Panc1 (cell line): ENCODE measurements around the gene PLPPR4. TPM values are rescaled to one million over a fixed set of nuclear protein-coding genes. Genes with fewer than 3 reads are reported as not detected.

Experiments
- ATAC-seq: fragments of 200-7000 bp; cut with Tn5 transposase; 2 replicates; pipeline ENCODE4 v1.9.1; 2020; ENCODE audit warnings: mild to moderate bottlenecking, moderate library complexity
- BruUV-seq: library from RNA; stranded (reverse); fragments of 400-500 nt; replicated peaks from 2 replicates; lab custom pipeline; 2021; lab: Mats Ljungman, UMichigan
- CTCF ChIA-PET: fragments of 300-600 bp; sonication (Branson Sonifier 250); formaldehyde crosslinking; loops from one replicate; lab custom pipeline; 2022; ENCODE audit warnings: antibody characterized with exemption; lab: Charles Lee
- POLR2A ChIA-PET: fragments of 300-600 bp; sonication (Branson Sonifier 250); formaldehyde crosslinking; loops from one replicate; lab custom pipeline; 2022; ENCODE audit warnings: antibody characterized with exemption; lab: Charles Lee
- DNase-seq: peaks from one replicate; pipeline ENCODE4 v3.0.0-alpha.2; 2010; ENCODE audit warnings: low read depth, low spot score
- H3K27ac ChIP-seq: 2 replicates; pipeline ENCODE4 v1.5.1; 2011; ENCODE audit warnings: mild to moderate bottlenecking, low read length, inconsistent platforms
- H3K27me3 ChIP-seq: fragments of 200-500 bp; sonication (Bioruptor generic); 2 replicates; pipeline ENCODE4 v1.6.0; 2014; ENCODE audit warnings: low read length, inconsistent platforms; ENCODE audit not compliant: control insufficient read depth, insufficient read depth
- H3K36me3 ChIP-seq: fragments of 200-500 bp; sonication (Bioruptor generic); 2 replicates; pipeline ENCODE4 v1.5.1; 2014; ENCODE audit warnings: inconsistent platforms, mild to moderate bottlenecking, low read length, moderate library complexity; ENCODE audit not compliant: control insufficient read depth, insufficient read depth
- H3K4me1 ChIP-seq: 2 replicates; pipeline ENCODE4 v1.5.1; 2011; ENCODE audit warnings: inconsistent platforms, mild to moderate bottlenecking, low read length, moderate library complexity; ENCODE audit not compliant: control insufficient read depth, insufficient read depth
- H3K4me3 ChIP-seq, 2 experiments: 2 replicates each; pipeline ENCODE4 v1.5.1; 2011 to 2012; ENCODE audit warnings: low read depth in 2 of 2, low read length in 2 of 2, mild to moderate bottlenecking in 2 of 2, inconsistent platforms in 1 of 2, moderate library complexity in 1 of 2
- H3K9me3 ChIP-seq: fragments of 200-500 bp; sonication (Bioruptor generic); 2 replicates; pipeline ENCODE4 v1.5.1; 2014; ENCODE audit warnings: low read depth, mild to moderate bottlenecking, inconsistent platforms, low read length, moderate library complexity; ENCODE audit not compliant: control insufficient read depth, insufficient read depth
- POLR2AphosphoS5 ChIP-seq: IDR thresholded peaks from 2 replicates; pipeline ENCODE4 v1.6.1; 2012; ENCODE audit warnings: mild to moderate bottlenecking, low read depth, low read length, moderate library complexity
- REST ChIP-seq, 2 experiments: IDR thresholded peaks; 2 replicates each; pipeline ENCODE4 v1.6.1; 2011 to 2012; ENCODE audit warnings: low read depth in 2 of 2, control low read depth in 1 of 2, low read length in 1 of 2, mild to moderate bottlenecking in 1 of 2, moderate library complexity in 1 of 2; ENCODE audit not compliant: insufficient read depth in 1 of 2
- SIN3A ChIP-seq: IDR thresholded peaks from 2 replicates; pipeline ENCODE4 v1.6.1; 2012; ENCODE audit warnings: low read depth, mild to moderate bottlenecking, low read length, moderate library complexity, borderline replicate concordance; ENCODE audit not compliant: insufficient read depth
- TCF7L2 ChIP-seq: IDR thresholded peaks from 2 replicates; pipeline ENCODE4 v1.6.1; 2011; ENCODE audit warnings: mild to moderate bottlenecking, low read depth, low read length, inconsistent platforms
- in situ Hi-C: cut with HindIII; loops from 2 replicates; pipeline ENCODE4 v1.10.0; 2016; ENCODE audit warnings: low sequenced_read_pairs, low pct_unique_long_range_greater_than_20kb
- intact Hi-C: fragments of 100-400 bp; cut with micrococcal nuclease; formaldehyde crosslinking; loops from one replicate; pipeline ENCODE4 v1.10.0; 2022; ENCODE audit not compliant: unreplicated experiment
- total RNA-seq: library from RNA; stranded (reverse); gene quantifications from one replicate; pipeline ENCODE4 v1.2.1, GENCODE V29; 2021; ENCODE audit not compliant: unreplicated experiment
- TF ChIP-seq, protein P1 (sequence below): fragments of 450-650 bp; IDR thresholded peaks from 2 replicates; pipeline ENCODE4 v1.5.1; 2017; ENCODE audit warnings: mild to moderate bottlenecking

The PLPPR4 gene
- total RNA-seq, 1 experiment from 2014 or later, result not detected

DNA sequence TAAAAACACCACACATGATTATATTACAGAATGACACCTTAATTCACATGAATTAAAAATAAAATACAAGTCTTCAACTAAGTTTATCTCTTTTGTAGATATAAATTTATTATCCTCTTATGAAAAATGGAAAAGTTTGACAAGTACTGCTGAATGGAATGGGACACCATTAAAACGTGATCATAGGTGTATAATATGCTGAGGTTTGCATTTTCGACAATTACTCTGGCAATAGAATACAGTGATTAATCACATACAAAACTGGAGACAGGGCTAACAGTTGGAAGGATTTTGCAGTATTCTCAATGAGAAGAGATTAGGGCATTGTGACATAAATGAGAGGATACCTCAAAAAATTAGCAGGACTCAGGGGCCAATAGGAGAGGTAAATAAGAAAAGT, 17.1 kb upstream of the PLPPR4 start:
- TF ChIP-seq REST (IDR thresholded peaks at IDR 0.05; ENCODE audit: insufficient read depth in 1 of 2, low read depth in 2 of 2, low read length in 1 of 2) (no peak), TCF7L2 (no peak), SIN3A (no peak), POLR2AphosphoS5 (no peak)
- TF ChIP-seq, protein P1, sequence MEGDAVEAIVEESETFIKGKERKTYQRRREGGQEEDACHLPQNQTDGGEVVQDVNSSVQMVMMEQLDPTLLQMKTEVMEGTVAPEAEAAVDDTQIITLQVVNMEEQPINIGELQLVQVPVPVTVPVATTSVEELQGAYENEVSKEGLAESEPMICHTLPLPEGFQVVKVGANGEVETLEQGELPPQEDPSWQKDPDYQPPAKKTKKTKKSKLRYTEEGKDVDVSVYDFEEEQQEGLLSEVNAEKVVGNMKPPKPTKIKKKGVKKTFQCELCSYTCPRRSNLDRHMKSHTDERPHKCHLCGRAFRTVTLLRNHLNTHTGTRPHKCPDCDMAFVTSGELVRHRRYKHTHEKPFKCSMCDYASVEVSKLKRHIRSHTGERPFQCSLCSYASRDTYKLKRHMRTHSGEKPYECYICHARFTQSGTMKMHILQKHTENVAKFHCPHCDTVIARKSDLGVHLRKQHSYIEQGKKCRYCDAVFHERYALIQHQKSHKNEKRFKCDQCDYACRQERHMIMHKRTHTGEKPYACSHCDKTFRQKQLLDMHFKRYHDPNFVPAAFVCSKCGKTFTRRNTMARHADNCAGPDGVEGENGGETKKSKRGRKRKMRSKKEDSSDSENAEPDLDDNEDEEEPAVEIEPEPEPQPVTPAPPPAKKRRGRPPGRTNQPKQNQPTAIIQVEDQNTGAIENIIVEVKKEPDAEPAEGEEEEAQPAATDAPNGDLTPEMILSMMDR, result no peak
- H3K27me3 ChIP-seq, result no peaks in the 10 kb centered on the region
- ChIA-PET POLR2A (no interaction called here), CTCF (no interaction called here)
- H3K27ac ChIP-seq, result no peak overlapping the region
- H3K9me3 ChIP-seq, result no peaks in the 10 kb centered on the region
- no peaks in the 10 kb centered on the region for H3K36me3 ChIP-seq
- BruUV-seq, result no TSS peak
- no peak for ATAC-seq
- DNase-seq, result no peak
- H3K4me1 ChIP-seq, result no peaks in the 10 kb centered on the region
- no peak overlapping the region for H3K4me3 ChIP-seq
- in situ Hi-C loops (no loop called here), intact Hi-C loops (no loop called here)

GRCh38 chr1:99250728-99251127, 13.6 kb upstream of the PLPPR4 start:
- DNase-seq, result no peak
- no peak overlapping the region for H3K27ac ChIP-seq
- intact Hi-C loops (no loop called here), in situ Hi-C loops (no loop called here)
- BruUV-seq, result no TSS peak
- H3K27me3 ChIP-seq, result no peaks in the 10 kb centered on the region
- TF ChIP-seq, protein P1, result no peak
- no peak for TF ChIP-seq REST (IDR thresholded peaks at IDR 0.05; ENCODE audit: insufficient read depth in 1 of 2, low read depth in 2 of 2, low read length in 1 of 2)
- no peak for TF ChIP-seq SIN3A
- TF ChIP-seq TCF7L2, result no peak
- TF ChIP-seq POLR2AphosphoS5, result no peak
- ChIA-PET CTCF (no interaction called here), POLR2A (no interaction called here)
- no peak for ATAC-seq
- no peaks in the 10 kb centered on the region for H3K9me3 ChIP-seq
- H3K4me3 ChIP-seq, result no peak overlapping the region
- H3K4me1 ChIP-seq, result no peaks in the 10 kb centered on the region
- no peaks in the 10 kb centered on the region for H3K36me3 ChIP-seq
